Measurements from ENCODE around the gene STUM.

STUM gene

GRCh38 chr1:226534098-226534497, 14.5 kb upstream of the STUM start:
- no peak for DNase-seq

GRCh38 chr1:226534645-226535044, 13.9 kb upstream of the STUM start:
- no peak for DNase-seq

GRCh38 chr1:226535666-226536065, 12.9 kb upstream of the STUM start:
- DNase-seq = no peak

GRCh38 chr1:226541231-226541630, 7.3 kb upstream of the STUM start:
- no peak for DNase-seq

- no peak for DNase-seq
These were observed 6.6 kb upstream of the STUM start for GRCh38 chr1:226541631-226542622.

GRCh38 chr1:226542623-226543103, 5.9 kb upstream of the STUM start:
- DNase-seq = no peak

- DNase-seq = no peak
These were observed 2.5 kb upstream of the STUM start for GRCh38 chr1:226545836-226546596.

- no peak for DNase-seq
These were observed 1.6 kb upstream of the STUM start for GRCh38 chr1:226546926-226547325.

GRCh38 chr1:226547754-226548191, 791 bp upstream of the STUM start:
- DNase-seq = peak; percentile 62

- DNase-seq = no peak
These were observed 751 bp downstream of the STUM start for GRCh38 chr1:226549094-226549936.

GRCh38 chr1:226549937-226550671, 1.5 kb downstream of the STUM start:
- DNase-seq = no peak

- no peak for DNase-seq
These were observed 2.1 kb downstream of the STUM start for GRCh38 chr1:226550672-226551041.

GRCh38 chr1:226551299-226551698, 2.7 kb downstream of the STUM start:
- no peak for DNase-seq

- DNase-seq = no peak
These were observed 3.5 kb downstream of the STUM start for GRCh38 chr1:226552061-226552460.

- DNase-seq = no peak
These were observed 4.8 kb downstream of the STUM start for GRCh38 chr1:226553266-226553923.

- DNase-seq = no peak
These were observed 5.3 kb downstream of the STUM start for GRCh38 chr1:226553924-226554282.

GRCh38 chr1:226555092-226555491, 6.5 kb downstream of the STUM start:
- DNase-seq = no peak

GRCh38 chr1:226557424-226557823, 8.9 kb downstream of the STUM start:
- DNase-seq = no peak

GRCh38 chr1:226558036-226558650, 9.6 kb downstream of the STUM start:
- no peak for DNase-seq

- no peak for DNase-seq
These were observed 11.7 kb downstream of the STUM start for GRCh38 chr1:226560243-226560642.

- no peak for DNase-seq
These were observed 14.4 kb downstream of the STUM start for GRCh38 chr1:226562989-226563388.
